ENCODE results near the gene MTG1.
"Not testable (repeated sequence)": the region's sequence is repeated elsewhere in the genome, so short reads cannot be mapped to it uniquely, and the experiment has no call there.

Gene MTG1

DNA sequence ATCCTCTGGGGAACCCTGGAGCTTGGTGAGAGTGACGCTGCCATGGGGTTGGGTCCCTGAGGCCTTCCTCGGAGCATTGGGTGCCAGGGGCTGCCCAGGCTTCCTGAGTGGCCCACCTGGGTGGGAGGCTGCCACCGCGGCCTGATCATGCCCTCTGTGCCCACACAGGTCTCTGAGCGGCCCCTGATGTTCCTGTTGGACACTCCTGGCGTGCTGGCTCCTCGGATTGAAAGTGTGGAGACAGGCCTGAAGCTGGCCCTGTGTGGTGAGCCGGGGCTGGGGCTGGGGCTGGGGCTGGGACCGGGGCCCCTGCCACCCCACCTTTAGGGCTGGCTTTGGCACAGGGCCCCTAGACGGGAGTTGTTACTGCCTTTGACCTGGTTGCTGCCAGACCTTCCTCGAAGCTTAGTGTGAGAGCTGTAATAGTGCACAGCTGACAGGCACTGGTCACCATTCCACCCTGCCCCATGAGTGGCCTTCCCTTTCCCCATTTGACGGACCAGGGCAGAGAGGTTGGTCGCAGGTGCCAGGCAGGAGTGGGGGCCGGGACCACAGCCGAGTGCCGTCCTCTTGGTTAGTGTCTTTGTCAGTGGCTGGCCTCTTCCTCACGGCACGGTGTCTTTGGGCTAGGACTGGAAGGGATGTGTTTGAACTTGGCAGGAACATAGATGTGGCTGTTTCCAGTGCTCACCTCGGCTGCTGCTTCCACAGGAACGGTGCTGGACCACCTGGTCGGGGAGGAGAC is 8.2 kb downstream of the MTG1 start:
- no peak for DNase-seq

DNA sequence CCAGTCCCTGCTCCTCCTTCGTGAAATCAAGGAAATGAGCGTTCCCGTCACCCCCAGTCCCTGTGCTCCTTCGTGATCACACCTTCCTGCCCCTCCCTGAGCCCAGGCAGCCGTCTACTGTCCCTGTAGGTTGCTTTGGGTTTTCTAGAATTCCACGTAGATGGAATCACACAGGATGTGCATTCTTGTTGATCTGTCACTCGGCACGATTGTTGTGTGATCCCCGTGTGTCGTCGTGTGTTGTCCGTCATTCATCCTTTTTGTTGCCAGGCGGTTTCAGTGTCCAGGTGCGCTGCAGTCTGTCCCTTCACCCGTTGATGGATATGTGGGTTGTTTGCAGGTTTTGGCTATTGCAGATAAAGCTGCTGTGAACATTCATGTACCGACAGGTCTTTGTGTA is 9.4 kb downstream of the MTG1 start:
- no peak for DNase-seq

DNA sequence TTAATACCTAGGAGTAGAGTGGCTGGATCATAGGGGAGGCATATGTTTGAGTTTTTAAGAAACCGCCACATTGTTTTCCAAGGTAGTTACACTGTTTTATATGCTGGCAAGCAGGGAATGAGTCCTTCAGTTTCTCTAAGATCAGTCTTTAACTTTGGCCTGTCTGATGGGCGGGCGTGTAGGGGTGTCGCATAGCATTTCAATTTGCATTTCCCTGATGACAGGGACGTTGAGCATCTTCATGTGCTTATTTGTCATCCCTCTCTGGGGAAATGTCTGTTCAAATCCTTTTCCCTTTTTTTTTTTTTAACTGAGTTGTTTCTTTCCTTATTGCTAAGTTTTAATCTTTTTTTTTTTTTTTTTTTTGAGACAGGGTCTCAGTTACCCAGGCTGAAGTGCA is 9.8 kb downstream of the MTG1 start:
- no peak for DNase-seq

DNA sequence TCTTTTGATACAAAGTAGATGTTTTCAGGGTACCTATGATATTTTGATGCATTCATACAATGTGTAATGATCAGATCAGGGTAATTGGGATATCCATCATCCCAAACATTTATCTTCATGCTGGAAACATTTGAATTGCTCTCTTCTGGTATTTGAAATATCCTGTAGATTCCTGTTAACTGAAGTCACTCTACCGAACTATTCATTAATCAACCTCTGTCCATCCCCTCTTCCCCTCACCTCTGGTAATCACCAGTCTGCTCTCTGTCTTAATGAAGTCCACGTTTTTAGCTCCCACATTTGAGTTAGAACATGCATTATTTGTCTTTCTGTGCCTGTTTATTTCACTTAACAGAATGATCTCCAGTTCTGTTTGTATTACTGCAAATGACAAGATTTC is 11.3 kb downstream of the MTG1 start:
- DNase-seq = no peak

DNA sequence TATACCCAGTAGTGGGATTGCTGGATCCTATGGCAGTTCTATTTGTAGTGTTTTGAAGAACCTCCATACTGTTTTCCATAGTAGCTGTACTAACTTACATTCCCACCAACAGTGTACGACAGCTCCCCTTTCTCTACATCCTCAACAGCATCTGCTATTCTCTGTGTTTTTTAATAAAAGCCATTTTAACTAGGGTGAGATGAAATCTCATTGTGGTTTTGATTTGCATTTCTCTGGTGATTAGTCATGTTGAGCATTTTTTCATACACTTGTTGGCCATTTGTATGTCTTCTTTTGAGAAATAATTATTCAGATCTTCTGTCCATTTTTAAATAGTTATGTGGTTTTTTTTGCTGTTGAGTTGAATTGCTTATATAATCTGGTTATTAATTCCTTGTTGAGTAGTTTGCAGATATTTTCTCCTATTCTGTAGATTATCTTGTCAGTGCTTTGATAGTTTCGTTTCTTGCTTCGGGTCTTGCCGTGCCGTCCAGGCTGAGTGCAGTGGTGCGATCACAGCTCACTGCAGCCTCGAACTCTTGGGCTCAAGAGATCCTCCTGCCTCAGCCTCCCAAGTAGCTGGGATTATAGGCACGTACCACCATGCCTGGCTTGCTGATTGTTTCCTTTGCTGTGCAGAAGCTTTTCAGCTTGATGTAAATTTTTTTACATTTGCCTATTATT is 12.0 kb downstream of the MTG1 start:
- no peak for DNase-seq

DNA sequence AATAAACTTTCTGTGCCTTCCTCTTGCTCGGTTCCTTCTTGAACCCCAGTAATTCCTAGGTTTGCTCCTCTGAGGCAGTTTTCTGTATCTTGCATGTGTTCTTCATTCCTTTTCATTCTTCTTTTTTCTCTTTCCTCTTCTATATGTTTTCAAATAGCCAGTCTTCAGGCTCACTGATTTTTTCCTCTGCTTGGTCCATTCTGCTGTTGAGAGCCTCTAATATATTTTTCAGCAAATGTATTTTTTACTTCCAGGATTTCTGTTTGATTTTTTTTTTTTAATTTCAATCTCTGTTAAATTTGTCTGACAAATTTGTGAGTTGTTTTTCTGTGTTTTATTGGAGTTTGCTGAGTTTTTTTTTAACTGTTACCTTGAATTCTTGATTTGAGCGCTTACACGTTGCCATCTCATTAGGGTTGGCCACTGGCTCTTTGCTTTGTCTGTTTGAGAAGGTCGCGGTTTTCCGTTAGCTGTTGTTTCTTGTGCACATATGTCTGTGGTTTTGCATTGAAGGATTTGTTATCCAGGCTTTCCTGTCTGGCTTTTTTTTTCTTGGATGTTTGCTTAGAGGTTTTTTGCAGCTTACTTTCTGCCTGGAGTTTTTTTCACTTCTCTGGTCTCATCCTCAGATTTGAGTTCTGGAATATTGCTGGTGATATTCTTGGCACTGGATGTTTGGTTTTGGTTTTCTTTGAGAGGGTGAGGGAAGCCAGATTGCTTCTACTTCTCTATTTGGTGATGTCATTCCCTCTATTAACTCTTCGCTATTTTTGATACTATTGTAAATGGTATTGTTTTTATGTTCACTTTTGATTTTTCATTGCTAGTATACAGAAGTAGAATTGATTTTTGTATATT is 17.8 kb downstream of the MTG1 start:
- no peak for DNase-seq

DNA sequence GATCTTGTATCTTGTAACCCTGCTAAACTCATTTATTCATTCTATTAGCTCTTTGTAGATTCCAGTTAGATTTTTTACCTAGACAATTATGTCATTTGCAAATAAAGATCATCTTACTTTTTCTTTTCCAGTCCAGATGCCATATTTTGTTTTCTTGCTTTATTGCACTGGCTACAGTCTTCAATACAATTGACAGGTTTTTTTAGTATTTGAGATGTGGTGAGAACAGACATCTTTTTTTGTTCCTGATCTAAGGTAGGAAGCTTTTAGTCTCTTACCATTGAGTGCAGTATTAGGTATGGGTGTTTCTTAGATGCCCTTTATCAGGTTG is 18.4 kb downstream of the MTG1 start:
- no peak for DNase-seq

DNA sequence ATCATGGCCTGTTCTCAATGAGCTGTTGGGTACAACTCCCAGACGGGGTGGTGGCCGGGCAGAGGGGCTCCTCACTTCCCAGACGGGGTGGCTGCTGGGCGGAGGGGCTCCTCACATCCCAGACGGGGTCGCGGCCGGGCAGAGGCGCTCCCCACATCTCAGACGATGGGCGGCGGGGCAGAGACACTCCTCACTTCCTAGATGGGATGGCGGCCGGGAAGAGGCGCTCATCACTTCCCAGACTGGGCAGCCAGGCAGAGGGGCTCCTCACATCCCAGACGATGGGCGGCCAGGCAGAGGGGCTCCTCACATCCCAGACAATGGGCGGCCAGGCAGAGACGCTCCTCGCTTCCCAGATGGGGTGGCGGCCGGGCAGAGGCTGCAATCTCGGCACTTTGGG is 20.4 kb downstream of the MTG1 start:
- not testable (repeated sequence) for DNase-seq

DNA sequence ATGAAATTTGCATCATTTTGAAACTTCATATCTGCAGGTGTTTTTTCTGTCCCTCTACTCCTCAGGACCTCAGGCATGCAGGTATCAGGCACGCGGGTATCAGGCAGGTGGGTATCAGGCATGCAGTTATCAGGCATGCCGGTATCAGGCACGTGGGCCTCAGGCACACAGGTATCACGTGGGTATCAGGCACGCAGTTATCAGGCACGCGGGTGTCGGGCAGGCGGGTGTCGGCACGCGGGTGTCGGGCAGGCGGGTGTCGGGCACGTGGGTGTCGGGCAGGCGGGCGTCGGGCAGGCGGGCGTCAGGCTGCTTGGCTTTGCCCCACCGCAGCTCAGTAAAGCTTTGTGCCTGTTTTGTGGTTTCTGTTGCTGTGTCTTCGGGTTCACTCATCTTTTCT is 21.8 kb downstream of the MTG1 start:
- DNase-seq = no peak

DNA sequence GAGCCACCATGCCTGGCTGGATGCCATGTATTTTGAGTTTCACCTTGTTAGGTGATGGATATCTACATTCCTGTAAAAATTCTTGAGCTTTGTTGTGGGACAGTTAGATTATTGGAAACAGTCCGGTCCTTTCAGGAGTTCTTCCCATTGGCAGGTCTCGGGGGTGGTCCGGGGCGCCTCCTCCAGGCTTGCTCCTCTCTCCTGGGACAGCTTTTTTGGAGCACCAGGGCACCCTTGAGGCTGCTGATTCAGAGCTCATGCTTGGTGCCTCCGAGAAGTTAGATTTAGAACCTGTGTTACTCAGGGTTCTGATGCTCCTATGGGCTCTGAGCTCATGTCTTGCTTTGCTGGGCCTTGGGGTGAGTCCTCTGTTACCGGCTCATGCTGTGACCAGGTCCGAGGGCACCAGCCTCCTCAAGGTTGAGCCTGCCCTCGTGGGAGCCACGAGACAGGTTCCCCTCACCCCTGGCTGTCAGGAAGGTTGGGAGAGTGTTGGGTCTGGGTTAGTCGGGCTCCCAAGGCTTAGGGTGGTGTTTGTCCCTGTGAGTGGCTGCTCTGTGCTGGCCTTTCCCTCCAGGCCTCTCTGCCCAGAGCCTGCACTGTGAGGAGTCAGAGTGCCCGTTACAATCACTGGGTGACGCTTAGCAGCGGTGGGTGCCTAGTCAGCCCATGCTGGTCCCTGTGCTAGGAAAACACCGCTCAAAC is 24.5 kb downstream of the MTG1 start:
- DNase-seq = no peak

DNA sequence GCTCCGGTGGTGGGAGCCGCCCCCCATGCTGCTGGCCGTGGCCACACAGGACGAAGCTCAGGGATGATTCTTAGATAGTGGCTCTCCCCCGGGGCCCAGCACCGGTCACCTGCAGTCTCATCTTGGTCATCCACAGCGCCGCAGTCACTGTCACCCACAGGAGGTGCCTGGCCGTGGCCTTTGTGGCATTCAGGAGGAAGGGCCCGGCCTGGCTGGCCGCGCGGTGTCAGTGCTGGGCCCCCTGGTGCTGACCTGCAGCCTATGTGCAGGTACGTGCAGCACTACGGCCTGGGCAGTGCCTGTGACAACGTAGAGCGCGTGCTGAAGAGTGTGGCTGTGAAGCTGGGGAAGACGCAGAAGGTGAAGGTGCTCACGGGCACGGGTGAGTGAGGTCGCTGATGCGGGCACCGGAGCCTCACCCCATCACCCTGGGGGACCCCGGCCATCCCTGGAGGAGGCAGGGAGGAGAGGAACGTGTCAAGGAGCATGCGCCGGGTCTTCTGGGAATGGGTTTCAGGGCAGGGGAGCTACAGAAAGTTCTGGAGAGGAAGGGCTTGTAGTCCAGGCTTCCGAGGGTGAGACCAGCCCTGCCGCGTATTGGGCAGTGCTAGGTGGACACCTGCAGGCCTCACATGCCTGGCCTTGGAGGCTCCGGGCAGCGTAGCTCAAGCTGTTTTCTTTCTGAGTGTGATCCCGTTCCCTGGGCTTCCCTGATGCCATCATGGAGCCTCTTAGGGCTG is 25.4 kb downstream of the MTG1 start:
- no peak for DNase-seq

DNA sequence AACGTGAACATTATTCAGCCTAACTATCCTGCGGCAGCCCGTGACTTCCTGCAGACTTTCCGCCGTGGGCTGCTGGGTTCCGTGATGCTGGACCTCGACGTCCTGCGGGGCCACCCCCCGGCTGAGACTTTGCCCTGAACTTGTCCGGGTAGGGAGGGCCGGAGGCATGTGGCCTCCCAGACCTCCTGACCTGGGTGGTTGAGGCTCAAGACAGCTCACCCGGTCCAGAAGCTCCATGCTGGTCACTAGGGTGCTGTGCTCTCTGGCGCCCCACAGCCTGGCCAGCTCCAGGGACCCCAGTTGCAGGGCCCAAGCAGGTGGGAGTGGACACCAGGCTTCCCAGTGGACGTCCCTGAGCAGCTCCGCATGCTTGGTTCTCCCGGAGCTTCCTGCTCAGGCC is 26.1 kb downstream of the MTG1 start:
- DNase-seq = no peak

DNA sequence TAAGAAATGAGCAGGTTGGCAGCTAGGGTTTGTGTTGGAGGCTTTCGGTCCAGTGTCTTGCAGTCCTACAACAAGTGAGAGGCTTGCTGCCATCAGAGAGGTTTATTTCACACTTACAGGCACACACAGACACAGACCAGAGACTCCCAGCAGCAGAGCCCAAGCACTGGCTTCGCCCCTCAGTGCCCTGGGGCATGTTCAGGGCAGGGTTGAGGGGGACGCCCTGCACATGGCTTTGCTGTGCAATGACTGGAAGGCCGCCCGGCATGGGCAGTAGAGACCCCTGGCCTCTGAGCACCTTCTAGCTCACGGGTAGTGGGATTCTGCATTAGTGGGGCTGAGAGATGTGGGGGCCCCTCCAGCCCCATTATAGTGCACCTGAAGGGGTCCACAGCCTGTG is 26.6 kb downstream of the MTG1 start:
- no peak for DNase-seq

DNA sequence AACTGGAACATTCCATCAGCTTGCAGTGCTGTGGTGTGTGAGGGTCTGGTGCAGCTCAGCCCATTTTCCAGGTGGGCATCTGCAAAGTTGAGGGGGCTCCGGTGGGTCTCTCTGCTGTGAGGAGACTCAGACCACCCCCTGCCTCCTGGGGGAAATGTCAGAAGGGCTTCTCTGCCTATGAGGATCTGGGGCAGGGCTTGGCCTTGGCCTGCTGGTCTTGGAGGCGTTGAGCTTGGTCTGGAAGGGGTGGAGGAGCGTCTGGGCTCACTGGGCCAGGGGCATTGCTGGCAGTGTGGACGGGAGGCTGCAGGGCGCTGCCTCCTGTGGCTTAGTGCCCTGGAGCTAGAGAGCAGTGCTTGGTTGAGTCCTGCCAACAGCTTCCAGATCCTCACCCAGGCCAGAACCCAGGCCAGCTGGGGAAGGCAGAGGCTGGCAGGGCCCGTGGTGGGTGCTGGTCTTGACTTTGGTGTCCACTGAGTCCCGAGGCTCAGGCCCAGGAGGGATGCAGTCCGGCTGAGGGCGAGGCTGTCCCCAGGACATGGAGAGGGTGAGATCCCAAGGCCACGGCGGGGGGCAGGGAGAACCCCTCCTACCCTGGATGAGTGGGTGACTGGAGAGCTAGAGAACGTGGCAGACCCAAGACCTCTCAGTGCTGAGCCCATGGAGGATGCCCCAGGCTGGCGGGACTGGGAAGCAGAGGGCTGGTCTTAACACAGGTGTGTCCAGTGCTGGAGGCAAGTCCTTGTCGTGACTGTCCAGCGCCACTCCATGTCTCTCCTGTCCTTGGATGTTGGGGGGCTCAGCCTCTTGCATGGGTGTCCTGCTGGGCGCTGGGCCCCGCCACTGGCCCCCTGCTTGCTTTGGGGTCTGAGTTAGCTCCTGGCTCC is 27.6 kb downstream of the MTG1 start:
- no peak for DNase-seq

DNA sequence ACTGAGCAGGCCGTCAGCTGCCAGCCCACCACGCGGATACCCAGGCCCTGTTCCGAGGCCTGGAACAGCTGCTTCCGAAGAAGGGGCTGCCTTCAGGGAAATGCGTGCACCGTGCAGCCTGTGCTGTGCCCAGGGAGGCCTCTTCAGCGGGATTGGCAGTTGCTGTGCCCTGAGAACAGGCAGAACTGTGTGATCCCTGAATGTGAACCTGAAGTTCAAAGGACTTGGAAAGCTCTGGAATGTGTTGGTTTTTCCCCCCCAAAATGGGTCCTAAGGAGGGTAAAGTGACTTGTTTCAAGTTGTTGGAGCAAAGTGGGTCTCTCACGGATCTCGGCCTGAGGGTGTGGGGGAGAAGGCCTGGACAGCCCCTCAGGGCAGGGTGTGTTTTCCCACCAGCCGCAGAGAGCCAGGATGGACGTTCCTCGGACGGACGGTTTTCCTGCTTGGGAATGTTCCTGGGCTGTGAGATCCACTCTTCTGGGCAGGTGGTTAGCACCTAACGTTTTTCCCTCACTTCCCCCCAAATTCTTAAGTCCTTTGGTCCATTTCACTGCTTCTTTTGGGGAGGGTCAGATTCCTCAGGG is 28.4 kb downstream of the MTG1 start:
- DNase-seq = no peak

DNA sequence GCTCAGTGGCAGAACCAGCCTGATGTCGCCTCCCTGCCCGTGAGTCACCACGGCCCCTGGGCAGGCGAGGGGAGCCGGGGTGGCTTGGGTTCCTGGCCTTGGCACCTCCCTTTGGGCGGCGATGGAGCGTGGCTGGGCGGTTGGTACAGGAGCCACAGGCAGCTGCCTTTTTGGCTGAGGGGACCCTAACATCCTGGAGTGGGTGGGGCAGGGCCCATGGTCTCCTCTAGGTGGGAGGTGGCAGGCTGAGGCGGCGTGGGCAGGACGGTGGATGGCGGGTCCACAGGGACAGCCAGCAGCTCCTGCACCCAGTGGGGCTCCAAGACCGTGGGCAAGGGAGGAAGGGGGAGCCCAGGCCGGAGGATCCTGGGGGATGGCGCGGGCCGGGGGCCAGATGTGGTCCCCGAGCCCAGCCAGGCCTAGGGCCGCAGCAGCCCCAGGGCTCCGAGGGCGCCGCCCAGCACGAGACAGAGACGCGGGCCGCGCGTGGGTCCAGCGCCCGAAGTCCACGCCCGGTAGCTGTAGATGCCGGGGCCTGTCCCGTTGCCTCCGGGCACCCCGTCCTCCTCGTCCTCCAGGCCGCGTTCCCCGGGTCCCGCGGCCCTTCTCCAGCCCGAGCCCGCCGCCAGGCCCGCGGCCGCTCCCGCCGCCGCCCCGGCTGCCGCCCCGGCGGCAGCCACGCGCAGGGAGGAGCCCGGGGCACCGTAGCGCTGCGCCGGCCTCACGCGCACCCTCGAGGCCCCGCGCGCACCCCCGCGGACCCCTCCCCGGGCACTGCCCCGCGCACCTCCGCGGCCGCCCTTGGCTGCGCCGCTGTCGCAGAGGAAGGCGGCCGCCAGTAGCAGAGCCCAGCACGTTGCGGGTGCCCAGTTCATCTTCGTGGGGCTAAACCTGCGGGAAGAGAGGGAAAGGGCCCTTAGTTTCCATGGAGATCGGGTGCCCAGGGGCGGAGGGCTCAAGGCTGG is 29.1 kb downstream of the MTG1 start:
- no peak for DNase-seq

DNA sequence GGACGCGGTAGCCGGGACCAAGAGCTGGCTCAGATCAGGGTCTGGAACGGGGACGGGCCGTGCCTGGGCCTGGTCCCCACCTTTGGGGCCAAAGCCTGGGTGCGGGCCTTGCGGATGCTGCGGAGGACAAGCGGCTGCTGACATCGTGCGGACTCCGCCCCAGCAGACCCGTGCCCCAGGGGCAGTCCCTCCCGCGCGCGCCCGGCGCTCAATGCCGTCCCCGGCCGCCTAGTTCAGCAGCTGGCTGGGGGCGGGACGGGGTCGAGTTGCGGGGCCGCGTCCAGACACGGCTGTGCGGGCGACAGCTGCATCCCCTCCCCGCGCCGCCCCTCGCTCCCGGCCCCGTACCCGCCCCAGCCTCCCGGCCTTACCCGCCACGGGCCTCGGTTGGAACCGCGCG is 30.1 kb downstream of the MTG1 start:
- DNase-seq = not testable (repeated sequence)

DNA sequence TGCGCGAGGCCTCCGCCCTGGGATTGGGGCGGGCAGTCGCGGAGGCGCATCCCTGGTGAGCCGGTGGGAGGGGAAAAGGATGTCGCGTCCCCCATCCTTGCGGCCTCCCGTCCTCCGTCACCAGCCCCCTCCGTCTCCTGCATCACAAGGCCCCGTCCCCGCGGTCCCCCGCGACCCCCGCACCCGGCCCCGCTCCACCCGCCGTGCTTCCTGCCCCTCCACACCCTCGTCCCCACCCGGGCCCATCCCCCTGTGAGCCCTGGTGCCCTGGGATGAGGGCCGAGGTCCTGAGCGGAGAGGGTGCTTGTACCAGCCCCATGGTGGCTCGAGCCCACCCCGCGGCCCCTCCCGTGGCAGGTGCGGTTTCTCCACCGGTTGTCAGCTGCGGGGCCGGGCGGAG is 30.6 kb downstream of the MTG1 start, which contains the start of gene SPRN:
SPRN (minus strand) TSS at position 25 of the 400 bp plus-strand sequence. CDS start 944 bp downstream, outside the sequence.
- not testable (repeated sequence) for DNase-seq

DNA sequence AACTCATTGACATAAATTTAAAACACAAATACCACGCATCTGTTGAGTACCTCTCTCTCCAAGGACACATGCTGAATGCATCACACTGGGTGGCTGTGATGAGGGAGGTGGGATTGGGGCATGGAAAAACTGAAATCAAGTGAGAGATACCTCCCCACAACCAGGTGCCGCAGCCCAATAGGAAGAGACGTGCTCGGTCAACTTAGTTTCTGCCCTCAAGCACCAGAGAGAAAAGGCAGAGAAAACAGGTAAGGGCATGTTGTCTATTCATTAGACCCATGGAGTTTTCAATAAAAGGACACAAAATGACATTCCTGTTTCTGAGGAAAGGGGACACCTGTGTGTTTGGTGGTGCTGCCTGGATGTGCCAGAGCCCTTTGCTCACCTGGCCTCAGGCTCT is 35.6 kb downstream of the MTG1 start:
- not testable (repeated sequence) for DNase-seq
